D721Med (cell line): Measurements from ENCODE around the gene CTCFL.

Experiments used
- DNase-seq: peaks from one replicate; pipeline ENCODE4 v3.0.0; 2011; ENCODE audit warnings: low spot score; ENCODE audit not compliant: insufficient read length
- FAIRE-seq: peaks from 2 replicates; lab custom pipeline; 2011; peaks lifted over from hg19 to GRCh38; lab: Jason Lieb, UNC
- TF ChIP-seq, protein P1 (sequence below): IDR thresholded peaks from 2 replicates; pipeline ENCODE4 v1.5.1; 2012; ENCODE audit warnings: mild to moderate bottlenecking, control low read depth; ENCODE audit not compliant: insufficient read depth; ENCODE audit errors: missing control alignments

Gene CTCFL

DNA sequence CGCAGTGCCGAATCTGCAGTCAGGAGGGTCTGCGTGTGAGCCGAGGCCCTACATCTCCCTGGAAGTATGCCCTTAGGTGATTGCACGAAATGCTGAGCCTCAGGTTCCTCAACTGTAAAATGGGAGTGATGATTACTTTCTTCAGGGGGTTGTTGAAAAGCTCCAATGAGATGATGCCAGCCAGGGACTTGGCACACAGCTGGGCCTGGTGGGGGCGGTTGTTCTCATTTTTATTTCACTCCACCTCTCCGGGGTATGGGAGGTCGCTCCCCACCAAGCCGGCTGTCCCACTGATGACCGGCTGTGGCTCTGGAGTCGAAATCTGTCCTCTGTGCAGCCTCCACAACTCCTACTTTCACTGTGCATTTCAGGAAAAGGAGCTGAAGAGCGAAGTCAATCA, 44.0 kb upstream of the CTCFL start:
- FAIRE-seq, result no peak
- TF ChIP-seq, protein P1, sequence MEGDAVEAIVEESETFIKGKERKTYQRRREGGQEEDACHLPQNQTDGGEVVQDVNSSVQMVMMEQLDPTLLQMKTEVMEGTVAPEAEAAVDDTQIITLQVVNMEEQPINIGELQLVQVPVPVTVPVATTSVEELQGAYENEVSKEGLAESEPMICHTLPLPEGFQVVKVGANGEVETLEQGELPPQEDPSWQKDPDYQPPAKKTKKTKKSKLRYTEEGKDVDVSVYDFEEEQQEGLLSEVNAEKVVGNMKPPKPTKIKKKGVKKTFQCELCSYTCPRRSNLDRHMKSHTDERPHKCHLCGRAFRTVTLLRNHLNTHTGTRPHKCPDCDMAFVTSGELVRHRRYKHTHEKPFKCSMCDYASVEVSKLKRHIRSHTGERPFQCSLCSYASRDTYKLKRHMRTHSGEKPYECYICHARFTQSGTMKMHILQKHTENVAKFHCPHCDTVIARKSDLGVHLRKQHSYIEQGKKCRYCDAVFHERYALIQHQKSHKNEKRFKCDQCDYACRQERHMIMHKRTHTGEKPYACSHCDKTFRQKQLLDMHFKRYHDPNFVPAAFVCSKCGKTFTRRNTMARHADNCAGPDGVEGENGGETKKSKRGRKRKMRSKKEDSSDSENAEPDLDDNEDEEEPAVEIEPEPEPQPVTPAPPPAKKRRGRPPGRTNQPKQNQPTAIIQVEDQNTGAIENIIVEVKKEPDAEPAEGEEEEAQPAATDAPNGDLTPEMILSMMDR, result no peak
- no peak for DNase-seq

DNA sequence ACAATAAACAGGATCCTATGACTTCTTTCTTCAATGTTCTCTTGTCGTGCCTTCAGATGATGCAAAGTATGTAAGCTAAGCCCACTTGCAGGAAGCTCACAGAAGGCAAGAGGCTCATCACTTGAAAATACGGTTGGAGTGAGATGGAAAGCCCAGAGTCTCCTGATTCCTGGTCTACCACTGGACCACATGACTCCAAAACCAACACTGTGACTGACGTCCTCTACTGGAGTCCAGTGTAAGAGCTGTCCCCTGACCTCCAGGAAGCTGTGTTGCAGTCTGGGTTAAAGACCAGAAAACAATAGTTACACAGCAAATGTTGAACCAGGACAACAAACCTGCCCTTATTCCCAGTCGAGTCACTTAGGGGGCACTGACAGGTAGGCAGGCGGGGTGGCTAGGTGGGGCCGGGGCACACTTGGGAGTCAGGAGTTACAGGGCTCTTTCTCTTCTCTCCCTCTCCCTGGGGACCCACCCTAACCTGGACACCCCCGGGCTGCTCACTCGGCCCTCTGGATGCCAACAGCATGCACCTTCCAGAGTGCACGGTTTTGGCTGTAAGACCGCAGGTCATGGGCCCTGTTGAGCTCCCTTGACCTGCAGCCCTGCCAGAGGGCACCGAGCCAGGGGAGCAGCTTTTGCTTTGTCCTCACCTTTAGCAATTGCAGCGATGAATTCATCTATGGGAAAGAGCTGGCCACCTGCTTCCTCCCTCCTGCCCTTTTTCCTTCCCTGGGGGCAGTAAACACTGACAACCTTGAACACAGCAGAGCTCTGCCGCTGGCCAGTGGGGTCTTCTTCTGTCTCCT, 43.4 kb upstream of the CTCFL start:
- no peak for DNase-seq

DNA sequence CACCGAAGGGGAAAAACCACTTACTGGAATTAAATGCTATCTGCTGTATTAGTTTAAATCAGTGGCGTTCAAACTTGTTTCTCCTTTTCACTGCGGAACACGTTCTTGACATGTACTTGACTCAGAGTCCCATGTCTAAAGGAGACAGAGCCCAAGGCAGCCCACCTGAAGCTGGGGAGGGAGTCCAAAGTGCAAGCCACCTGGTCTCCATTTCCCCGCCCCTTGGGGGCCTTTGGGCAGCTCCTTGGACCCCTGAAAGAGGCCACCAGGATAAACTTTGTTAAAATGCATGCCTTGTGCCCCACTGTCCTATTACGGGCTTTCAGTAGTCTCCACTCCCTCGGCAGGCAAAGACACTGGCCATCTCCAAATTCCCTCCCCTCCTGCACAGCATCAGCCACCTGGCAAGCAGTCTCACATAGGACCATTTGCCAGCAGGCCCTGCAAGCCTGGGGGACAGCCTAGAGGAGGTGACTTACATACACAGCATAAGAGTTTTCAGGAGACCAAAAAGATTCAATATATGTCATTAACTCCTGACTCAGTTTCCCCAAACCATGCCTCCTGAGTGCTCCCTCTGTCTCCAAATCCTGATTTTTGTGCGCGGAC, 42.6 kb upstream of the CTCFL start:
- FAIRE-seq, result no peak
- DNase-seq, result no peak
- TF ChIP-seq, protein P1, result no peak

More for the DNA sequence above, 43.4 kb upstream of the CTCFL start:
- TF ChIP-seq, protein P1, result no peak
- no peak for FAIRE-seq

DNA sequence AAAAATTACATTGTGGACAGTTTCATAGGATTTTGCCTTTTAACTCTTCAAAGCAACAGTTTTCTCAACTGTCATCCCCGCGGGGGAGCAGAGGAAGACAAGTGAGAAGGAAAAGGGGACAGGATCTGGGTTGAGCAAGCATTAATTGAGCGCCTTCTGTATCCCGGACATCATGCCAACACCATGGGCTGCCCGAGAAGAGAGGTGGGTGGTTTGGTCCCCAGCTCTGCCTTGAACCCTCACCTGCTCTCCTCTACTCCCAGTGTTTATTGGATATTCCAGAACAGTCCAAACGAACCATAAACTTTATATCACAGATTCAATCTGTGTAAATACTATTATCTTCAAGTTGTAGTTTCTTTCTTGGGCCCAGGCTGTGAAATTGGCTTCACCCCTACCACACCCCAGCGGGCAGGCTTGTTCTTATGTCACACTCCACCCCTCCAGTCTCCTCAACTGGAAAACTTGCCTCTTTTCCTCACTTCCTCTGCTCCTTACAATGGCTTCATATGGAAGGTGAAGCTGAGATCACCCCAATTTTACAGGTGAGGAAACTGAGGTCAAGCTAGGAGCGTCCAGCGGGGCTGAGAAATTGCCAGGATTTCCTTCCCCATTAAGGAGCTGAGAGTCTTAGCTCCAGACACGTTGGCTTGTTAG, 42.0 kb upstream of the CTCFL start:
- no peak for FAIRE-seq
- no peak for DNase-seq

DNA sequence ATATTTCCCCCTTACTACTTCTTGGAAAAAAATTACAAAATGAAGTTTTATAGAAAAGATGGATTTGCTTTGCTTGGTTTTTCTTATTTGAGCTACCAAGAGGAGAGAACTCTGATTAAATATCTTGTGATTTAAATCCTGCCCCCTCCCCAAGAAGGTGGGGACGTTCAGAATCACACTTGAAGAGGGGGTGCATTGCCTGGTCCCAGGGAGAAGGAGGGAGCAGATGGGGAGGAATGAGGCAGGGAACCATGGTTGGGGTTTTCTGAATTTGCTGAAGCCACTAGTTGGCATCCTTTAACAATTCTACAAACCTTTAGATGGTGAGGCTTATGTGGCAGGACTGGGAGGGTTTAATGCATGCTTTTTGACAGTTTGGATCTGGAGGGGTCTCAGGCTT, 41.5 kb upstream of the CTCFL start:
- TF ChIP-seq, protein P1, result no peak
- no peak for DNase-seq
- FAIRE-seq, result no peak

More for the DNA sequence above, 42.0 kb upstream of the CTCFL start:
- TF ChIP-seq, protein P1, result no peak

DNA sequence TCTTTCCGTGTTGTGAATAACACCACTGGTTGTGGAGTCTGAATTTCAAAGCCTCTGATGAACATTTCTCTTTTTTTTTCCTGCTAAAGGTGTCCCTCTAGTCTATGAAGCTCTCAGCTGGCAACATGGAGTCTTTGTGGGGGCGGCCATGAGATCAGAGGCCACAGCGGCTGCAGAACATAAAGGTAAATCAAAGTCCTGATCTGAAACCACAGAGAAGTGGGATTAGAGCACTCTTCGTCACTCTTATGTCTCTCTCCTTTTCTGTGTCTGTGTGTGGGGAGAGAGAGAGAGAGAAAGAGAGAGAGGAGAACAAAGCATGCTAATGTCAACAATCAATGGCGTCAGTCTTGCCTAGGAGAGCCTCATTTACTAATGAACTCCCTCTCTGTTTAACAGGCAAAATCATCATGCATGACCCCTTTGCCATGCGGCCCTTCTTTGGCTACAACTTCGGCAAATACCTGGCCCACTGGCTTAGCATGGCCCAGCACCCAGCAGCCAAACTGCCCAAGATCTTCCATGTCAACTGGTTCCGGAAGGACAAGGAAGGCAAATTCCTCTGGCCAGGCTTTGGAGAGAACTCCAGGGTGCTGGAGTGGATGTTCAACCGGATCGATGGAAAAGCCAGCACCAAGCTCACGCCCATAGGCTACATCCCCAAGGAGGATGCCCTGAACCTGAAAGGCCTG, 40.2 kb upstream of the CTCFL start:
- no peak for FAIRE-seq
- DNase-seq, result no peak
- TF ChIP-seq, protein P1, result no peak
